Fibroblast of skin of right quadriceps (primary cell): Measurements from ENCODE around the gene EXD1.
"Not testable (repeated sequence)": the region's sequence is repeated elsewhere in the genome, so short reads cannot be mapped to it uniquely, and the experiment has no call there.

Experiments
- DNase-seq: peaks from one replicate; pipeline ENCODE4 v3.0.0-alpha.2; 2013

The EXD1 gene

GRCh38 chr15:41135580-41135979 lies 95.0 kb downstream of the EXD1 start:
- not testable (repeated sequence) for DNase-seq

GRCh38 chr15:41133454-41133853 lies 97.1 kb downstream of the EXD1 start:
- no peak for DNase-seq
